ENCODE results near the gene OTOG. TPM values are rescaled to one million over a fixed set of nuclear protein-coding genes. Genes with fewer than 3 reads are reported as not detected.

Gene OTOG
- total and polyA plus RNA-seq, 2 donors (not counting 3 experiments of a cell fraction or from before 2014, with no cell fraction given): not detected

GRCh38 chr11:17575431-17576425 lies 28.7 kb downstream of the OTOG start:
- DNase-seq (ENCODE audit: low read depth, low spot score) (no peak), FAIRE-seq (no peak)
- dilution Hi-C loops (cut with MboI; ENCODE audit: extremely low pct_ligation_motif_present, low sequenced_read_pairs) (no loop called here), intact Hi-C loops (cut with micrococcal nuclease) (no loop called here)
- TF ChIP-seq EZH2 (IDR thresholded peaks at IDR 0.05; ENCODE audit: borderline replicate concordance, low read depth, low read length, severe bottlenecking) (no peak), FOS (IDR thresholded peaks at IDR 0.05; ENCODE audit: borderline replicate concordance, insufficient read depth, low read length) (no peak), GATA2 (IDR thresholded peaks at IDR 0.05; ENCODE audit: insufficient read depth, insufficient read length, low read depth, low read length) (no peak), MAX (IDR thresholded peaks at IDR 0.05; ENCODE audit: insufficient read depth, insufficient read length) (no peak), JUN (IDR thresholded peaks at IDR 0.05; ENCODE audit: borderline replicate concordance, insufficient read depth, insufficient read length, low read depth) (no peak), MYC (IDR thresholded peaks at IDR 0.05; ENCODE audit: low read depth, low read length) (no peak), CTCF (IDR thresholded peaks at IDR 0.05; ENCODE audit: extremely low read depth in 1 of 2, insufficient read depth in 1 of 2, low read depth in 1 of 2, low read length in 2 of 2) (no peak), POLR2A (IDR thresholded peaks at IDR 0.05; ENCODE audit: low read depth, low read length) (no peak), POLR2AphosphoS5 (IDR thresholded peaks at IDR 0.05; ENCODE audit: insufficient read depth, low read depth, low read length) (no peak)
- H3K27ac ChIP-seq (ENCODE audit: insufficient read depth, low read depth, low read length): no peak overlapping the region
- H2AFZ ChIP-seq (ENCODE audit: low read depth, low read length): no peak overlapping the region
- no peak overlapping the region for H3K4me2 ChIP-seq (ENCODE audit: insufficient read depth, low read length)
- no peaks in the 10 kb centered on the region for H3K9me1 ChIP-seq (replicated peaks; ENCODE audit: control insufficient read depth, extremely low read depth, insufficient read depth, low read length)
- no peaks in the 10 kb centered on the region for H3K27me3 ChIP-seq (ENCODE audit: control insufficient read depth in 2 of 2, insufficient read depth in 2 of 2, low read length in 2 of 2)
- no TSS peak for BruUV-seq (replicated peaks)
- no peaks in the 10 kb centered on the region for H3K36me3 ChIP-seq (ENCODE audit: control insufficient read depth in 2 of 2, extremely low read depth in 1 of 2, insufficient read depth in 2 of 2, low read length in 2 of 2)
- POLR2A ChIA-PET: no interaction called here
- H4K20me1 ChIP-seq (replicated peaks; ENCODE audit: control insufficient read depth, extremely low read depth, insufficient read depth, low read length): no peaks in the 10 kb centered on the region
- no peaks in the 10 kb centered on the region for H3K79me2 ChIP-seq (ENCODE audit: control insufficient read depth, insufficient read depth, low read length)
- no peak overlapping the region for H3K4me3 ChIP-seq (replicated peaks in 1 of 3; ENCODE audit: insufficient read depth in 1 of 3, low read depth in 1 of 3, low read length in 3 of 3)
- no peak overlapping the region for H3K9ac ChIP-seq (replicated peaks; ENCODE audit: extremely low read depth, insufficient read depth, low read length)
- no peaks in the 10 kb centered on the region for H3K9me3 ChIP-seq (replicated peaks; ENCODE audit: control insufficient read depth, insufficient read depth, low read length)
- CTCF ChIA-PET: interaction anchor here (1.0 kb wide), 1 partner anchor 23 kb away, joined by 4 read pairs; no protein-coding TSS in a partner anchor
- H3K4me1 ChIP-seq (ENCODE audit: control insufficient read depth, extremely low read depth, insufficient read depth, low read length): no peaks in the 10 kb centered on the region

All from endothelial cell of umbilical vein (primary cell).